Activated naive CD4-positive, alpha-beta T cell treated with anti-CD3 and anti-CD28 coated beads, Interleukin-2, amount 10 ng/mL, durations not matched to agents 7 days and 5 days (primary cell): ENCODE measurements around the gene IQSEC1.

Experiments used
- CTCF ChIA-PET: fragments of 350-600 bp; sonication (Branson Sonifier 250); formaldehyde crosslinking; loops from one replicate; lab custom pipeline; 2021; ENCODE audit warnings: antibody characterized with exemption; lab: Charles Lee
- DNase-seq: peaks from one replicate; pipeline ENCODE4 v3.0.0-alpha.2; 2020
- H3K27ac Mint-ChIP-seq: one replicate; pipeline ENCODE4 v1.8.0; 2021; ENCODE audit warnings: mild to moderate bottlenecking, moderate library complexity, mixed read lengths
- H3K27me3 Mint-ChIP-seq: one replicate; pipeline ENCODE4 v1.8.0; 2021; ENCODE audit warnings: mild to moderate bottlenecking, mixed read lengths
- H3K36me3 Mint-ChIP-seq: one replicate; pipeline ENCODE4 v1.8.0; 2021; ENCODE audit warnings: mixed read lengths
- H3K4me1 Mint-ChIP-seq: one replicate; pipeline ENCODE4 v1.8.0; 2021; ENCODE audit warnings: mixed read lengths
- H3K4me3 Mint-ChIP-seq: one replicate; pipeline ENCODE4 v1.8.0; 2021; ENCODE audit warnings: mild to moderate bottlenecking, moderate library complexity, mixed read lengths
- H3K9me3 Mint-ChIP-seq: one replicate; pipeline ENCODE4 v1.8.0; 2021; ENCODE audit warnings: mixed read lengths

The IQSEC1 gene

GRCh38 chr3:13073326-13074005, at the start of gene IQSEC1:
IQSEC1 (minus strand) TSS chr3:13073429; CDS start chr3:13073014, 415 bp downstream.
- Mint-ChIP-seq H3K27ac (no peak within 1 kb of the TSS), H3K4me3 (peak within 1 kb of the TSS; percentile 70), H3K27me3 (peaks cover 71% of the 10 kb centered on the region), H3K36me3 (peaks cover 8% of the 10 kb centered on the region), H3K9me3 (no peaks in the 10 kb centered on the region), H3K4me1 (peaks cover 50% of the 10 kb centered on the region)
- DNase-seq = peak; percentile 83
- CTCF ChIA-PET = interaction anchor here (1.8 kb wide), 1 partner anchor 18 kb away, joined by 6 read pairs; no protein-coding TSS in a partner anchor

GRCh38 chr3:13122081-13123012, 49.1 kb upstream of the IQSEC1 start:
- Mint-ChIP-seq H3K27me3 (peaks cover 20% of the 10 kb centered on the region), H3K36me3 (no peaks in the 10 kb centered on the region), H3K4me1 (no peaks in the 10 kb centered on the region), H3K4me3 (no peak overlapping the region), H3K9me3 (no peaks in the 10 kb centered on the region), H3K27ac (no peak overlapping the region)
- peak; percentile 11 for DNase-seq
- CTCF ChIA-PET = no interaction called here

- H3K36me3 Mint-ChIP-seq = no peaks in the 10 kb centered on the region
These were observed 48.3 kb upstream of the IQSEC1 start for GRCh38 chr3:13121553-13122001.

GRCh38 chr3:13120928-13121552, 47.8 kb upstream of the IQSEC1 start:
- DNase-seq = no peak
- H3K4me3 Mint-ChIP-seq = no peak overlapping the region
- H3K27ac Mint-ChIP-seq = no peak overlapping the region
- H3K27me3 Mint-ChIP-seq = peaks cover 20% of the 10 kb centered on the region
- H3K36me3 Mint-ChIP-seq = no peaks in the 10 kb centered on the region
- no peaks in the 10 kb centered on the region for H3K4me1 Mint-ChIP-seq
- CTCF ChIA-PET = no interaction called here
- no peaks in the 10 kb centered on the region for H3K9me3 Mint-ChIP-seq

More at GRCh38 chr3:13121553-13122001, 48.3 kb upstream of the IQSEC1 start:
- no peak for DNase-seq
- Mint-ChIP-seq H3K4me1 (no peaks in the 10 kb centered on the region), H3K27me3 (peaks cover 20% of the 10 kb centered on the region), H3K27ac (no peak overlapping the region), H3K4me3 (no peak overlapping the region), H3K9me3 (no peaks in the 10 kb centered on the region)
- CTCF ChIA-PET = no interaction called here

GRCh38 chr3:13120289-13120927, 47.2 kb upstream of the IQSEC1 start:
- Mint-ChIP-seq H3K9me3 (no peaks in the 10 kb centered on the region), H3K36me3 (no peaks in the 10 kb centered on the region), H3K27me3 (peaks cover 20% of the 10 kb centered on the region), H3K4me3 (no peak overlapping the region), H3K4me1 (no peaks in the 10 kb centered on the region), H3K27ac (no peak overlapping the region)
- CTCF ChIA-PET = interaction anchor here (1.2 kb wide), 1 partner anchor 334 kb away, joined by 3 read pairs; no protein-coding TSS in a partner anchor
- DNase-seq = no peak

- Mint-ChIP-seq H3K4me1 (no peaks in the 10 kb centered on the region), H3K36me3 (no peaks in the 10 kb centered on the region), H3K27me3 (peaks cover 21% of the 10 kb centered on the region), H3K9me3 (no peaks in the 10 kb centered on the region), H3K27ac (no peak overlapping the region), H3K4me3 (no peak overlapping the region)
- CTCF ChIA-PET = interaction anchor here (1.2 kb wide), 1 partner anchor 334 kb away, joined by 3 read pairs; no protein-coding TSS in a partner anchor
- peak; percentile 8 for DNase-seq
These were observed 46.4 kb upstream of the IQSEC1 start for GRCh38 chr3:13119471-13120220.

GRCh38 chr3:13116426-13116825, 43.2 kb upstream of the IQSEC1 start:
- H3K9me3 Mint-ChIP-seq = no peaks in the 10 kb centered on the region
- no peak for DNase-seq
- CTCF ChIA-PET = interaction anchor here (1.1 kb wide), 1 partner anchor 230 kb away, joined by 3 read pairs; no protein-coding TSS in a partner anchor
- H3K27ac Mint-ChIP-seq = no peak overlapping the region
- H3K4me1 Mint-ChIP-seq = no peaks in the 10 kb centered on the region
- H3K36me3 Mint-ChIP-seq = no peaks in the 10 kb centered on the region
- H3K27me3 Mint-ChIP-seq = peaks cover 29% of the 10 kb centered on the region
- H3K4me3 Mint-ChIP-seq = no peak overlapping the region

GRCh38 chr3:13115991-13116390, 42.8 kb upstream of the IQSEC1 start:
- Mint-ChIP-seq H3K27ac (no peak overlapping the region), H3K4me3 (no peak overlapping the region), H3K9me3 (no peaks in the 10 kb centered on the region), H3K27me3 (peaks cover 32% of the 10 kb centered on the region), H3K4me1 (peaks cover under 1% of the 10 kb centered on the region), H3K36me3 (no peaks in the 10 kb centered on the region)
- CTCF ChIA-PET = interaction anchor here (1.1 kb wide), 1 partner anchor 230 kb away, joined by 3 read pairs; no protein-coding TSS in a partner anchor
- DNase-seq = peak; percentile 5

- Mint-ChIP-seq H3K27ac (no peak overlapping the region), H3K9me3 (no peaks in the 10 kb centered on the region), H3K4me1 (peaks cover 5% of the 10 kb centered on the region), H3K4me3 (no peak overlapping the region), H3K27me3 (peaks cover 35% of the 10 kb centered on the region), H3K36me3 (no peaks in the 10 kb centered on the region)
- DNase-seq = no peak
- CTCF ChIA-PET = interaction anchor here (1.1 kb wide), 1 partner anchor 231 kb away, joined by 3 read pairs; no protein-coding TSS in a partner anchor
These were observed 42.3 kb upstream of the IQSEC1 start for GRCh38 chr3:13115576-13115910.

- no peak overlapping the region for H3K27ac Mint-ChIP-seq
- peaks cover 32% of the 10 kb centered on the region for H3K27me3 Mint-ChIP-seq
These were observed 41.8 kb upstream of the IQSEC1 start for GRCh38 chr3:13114811-13115575.

GRCh38 chr3:13113346-13114330, 40.4 kb upstream of the IQSEC1 start:
- Mint-ChIP-seq H3K27ac (no peak overlapping the region), H3K4me3 (no peak overlapping the region), H3K36me3 (no peaks in the 10 kb centered on the region), H3K27me3 (peaks cover 29% of the 10 kb centered on the region), H3K4me1 (peaks cover 6% of the 10 kb centered on the region), H3K9me3 (no peaks in the 10 kb centered on the region)
- CTCF ChIA-PET = no interaction called here
- peak; percentile 14 for DNase-seq

More at GRCh38 chr3:13114811-13115575, 41.8 kb upstream of the IQSEC1 start:
- CTCF ChIA-PET = no interaction called here
- Mint-ChIP-seq H3K4me3 (no peak overlapping the region), H3K9me3 (no peaks in the 10 kb centered on the region), H3K4me1 (peaks cover 6% of the 10 kb centered on the region), H3K36me3 (no peaks in the 10 kb centered on the region)
- DNase-seq = peak; percentile 7
